HCEC 1CT (cell line): ENCODE results near the gene S100A13.
"Not testable (repeated sequence)": the region's sequence is repeated elsewhere in the genome, so short reads cannot be mapped to it uniquely, and the experiment has no call there.

ENCODE experiments used
- DNase-seq: peaks from one replicate; pipeline ENCODE4 v3.0.0-alpha.2; 2017

S100A13 gene

DNA sequence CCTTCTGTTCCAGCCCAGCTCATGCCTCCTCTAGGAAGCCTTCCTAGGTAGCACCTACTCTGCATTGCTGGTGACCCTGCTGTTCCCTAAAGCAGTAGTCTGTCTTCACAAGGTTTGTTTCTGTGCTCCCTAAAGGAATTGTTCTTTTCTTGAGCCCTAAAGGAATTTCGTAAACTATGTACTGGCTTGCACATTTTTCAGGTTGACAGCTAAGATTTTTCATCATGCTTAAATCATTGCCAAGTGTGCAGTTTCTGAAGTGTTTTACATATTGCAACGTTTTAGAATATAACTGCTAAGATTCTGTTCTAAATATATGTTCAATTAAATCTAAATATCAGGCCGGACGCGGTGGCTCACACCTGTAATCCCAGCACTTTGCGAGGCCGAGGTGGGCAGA lies 27.5 kb downstream of the S100A13 start:
- DNase-seq, result peak; percentile 31

DNA sequence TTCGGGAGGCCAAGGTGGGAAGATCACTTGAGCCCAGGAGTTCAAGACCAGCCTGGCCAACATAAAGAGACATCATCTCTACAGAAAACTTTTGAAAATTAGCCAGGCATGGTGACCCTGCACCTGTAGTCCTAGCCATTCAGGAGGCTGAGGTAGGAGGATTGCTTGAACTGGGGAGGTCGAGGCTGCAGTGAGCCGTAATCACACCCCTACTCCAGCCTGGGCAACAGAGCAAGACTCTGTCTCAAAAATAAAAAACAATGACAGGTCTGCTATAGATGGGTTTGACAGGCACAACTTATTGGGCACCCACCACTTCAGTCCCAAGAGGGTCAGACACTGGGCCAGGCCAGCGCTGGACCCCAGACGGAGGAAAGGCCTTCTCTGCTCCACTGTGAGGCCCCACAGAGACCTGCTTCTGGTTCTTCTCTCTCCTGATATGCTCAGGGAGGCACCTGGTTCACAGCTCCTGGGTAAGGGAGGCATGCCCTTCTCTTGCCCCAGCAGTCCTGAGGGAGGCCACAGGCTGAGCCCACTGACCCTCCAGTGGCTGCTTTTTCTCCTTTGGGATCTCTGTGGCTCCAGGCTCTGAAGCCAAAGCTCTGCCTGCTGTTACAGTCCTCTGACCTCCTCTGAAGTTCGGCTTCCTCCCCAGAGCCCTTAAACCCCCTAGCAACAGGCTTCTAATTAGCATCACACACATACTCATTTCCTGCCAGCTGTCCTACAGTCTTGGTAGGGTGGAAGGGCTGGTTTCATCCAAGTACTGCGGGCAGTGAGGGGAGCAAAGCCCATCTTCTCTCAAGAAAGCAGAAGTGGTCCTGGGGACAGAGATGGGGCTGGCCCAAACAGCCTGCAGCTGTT lies 28.8 kb downstream of the S100A13 start:
- peak; percentile 88 for DNase-seq

DNA sequence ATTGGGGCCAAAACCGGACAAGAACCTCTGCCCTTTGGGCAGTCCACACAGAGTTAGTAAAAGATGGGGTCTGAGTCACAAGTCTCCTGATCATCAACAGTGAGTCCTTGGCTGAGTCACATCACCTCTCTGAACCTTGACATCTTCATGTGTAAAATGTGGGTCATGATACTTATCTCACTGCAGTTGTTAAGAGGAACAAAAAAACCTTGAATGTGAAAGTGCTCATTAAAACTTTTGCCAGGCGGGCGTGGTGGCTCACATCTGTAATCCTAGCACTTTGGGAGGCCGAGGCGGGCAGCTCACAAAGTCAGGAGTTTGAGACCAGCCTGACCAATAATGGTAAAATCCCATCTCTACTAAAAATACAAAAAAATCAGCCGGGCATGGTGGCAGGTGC lies 30.1 kb downstream of the S100A13 start:
- peak; percentile 96 for DNase-seq

DNA sequence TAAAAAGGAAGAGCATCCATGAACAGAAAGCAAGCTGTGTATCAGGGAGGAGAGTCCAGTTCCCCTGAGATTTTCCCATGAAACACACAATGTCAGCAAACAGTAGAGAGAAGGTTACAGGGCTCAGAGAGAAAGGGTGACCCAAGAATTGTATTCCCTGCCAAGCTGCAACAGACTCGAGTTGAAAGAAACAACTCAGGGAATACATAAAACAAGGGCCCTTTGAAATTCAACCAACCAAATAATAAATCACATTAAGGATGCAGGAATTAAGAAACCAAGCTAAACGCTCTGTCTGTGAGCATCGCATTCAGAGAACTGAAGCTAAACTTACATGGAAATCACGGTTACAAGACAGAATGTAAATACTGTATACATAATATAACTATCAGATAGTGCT lies 34.6 kb downstream of the S100A13 start:
- DNase-seq, result no peak

DNA sequence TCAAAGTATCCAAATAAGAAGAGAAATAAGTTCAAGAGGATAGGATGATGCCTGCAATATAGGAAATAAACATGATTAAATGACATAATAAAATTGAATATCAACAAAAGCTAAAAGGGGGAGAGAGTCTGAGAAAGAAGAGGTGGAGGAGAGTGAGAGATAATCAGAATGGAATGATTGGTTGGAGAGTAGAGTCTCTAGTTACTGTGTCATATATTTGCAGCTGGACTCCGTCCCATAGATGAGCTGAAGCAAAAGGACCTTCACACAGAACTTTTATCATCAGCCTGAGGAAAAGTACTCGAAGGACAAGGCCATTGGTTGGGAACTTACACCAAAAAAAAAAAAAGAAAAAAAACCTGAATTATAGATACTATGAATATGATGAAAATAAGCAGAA lies 38.8 kb downstream of the S100A13 start:
- DNase-seq, result no peak

DNA sequence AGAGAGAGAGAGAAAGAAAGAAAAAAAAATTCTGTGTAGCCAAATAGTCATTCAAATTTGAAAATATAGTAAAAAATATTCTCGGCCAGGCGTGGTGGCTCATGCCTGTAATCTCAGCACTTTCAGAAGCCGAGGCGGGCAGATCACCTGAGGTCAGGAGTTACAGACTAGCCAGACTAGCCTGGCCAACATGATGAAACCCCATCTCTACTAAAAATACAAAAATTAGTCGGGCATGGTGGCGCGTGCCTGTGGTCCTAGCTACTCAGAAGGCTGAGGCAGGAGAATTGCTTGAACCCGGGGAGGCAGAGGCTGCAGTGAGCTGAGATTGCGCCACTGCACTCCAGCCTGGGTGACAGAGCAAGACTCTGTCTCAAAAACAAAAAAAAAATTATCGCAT lies 39.3 kb downstream of the S100A13 start:
- DNase-seq, result not testable (repeated sequence)

DNA sequence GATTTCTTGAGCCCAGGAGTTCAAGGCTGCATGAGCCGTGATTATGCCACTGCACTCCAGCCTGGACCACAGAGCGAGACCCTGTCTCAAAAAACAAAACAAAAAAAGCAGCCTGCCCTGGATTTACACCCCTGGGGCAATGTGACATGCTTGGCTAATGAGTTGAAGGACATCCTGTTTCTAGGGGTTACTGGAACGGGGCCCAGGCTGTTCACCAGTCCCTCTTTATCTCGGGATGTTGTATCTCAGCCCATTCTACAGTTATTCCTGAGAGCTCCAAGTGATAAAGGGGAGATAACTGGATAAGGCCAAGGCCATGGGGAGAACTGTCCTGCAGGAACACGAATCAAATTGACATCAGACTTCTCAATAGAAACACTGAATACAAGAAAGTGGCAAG lies 40.0 kb downstream of the S100A13 start:
- DNase-seq, result no peak

DNA sequence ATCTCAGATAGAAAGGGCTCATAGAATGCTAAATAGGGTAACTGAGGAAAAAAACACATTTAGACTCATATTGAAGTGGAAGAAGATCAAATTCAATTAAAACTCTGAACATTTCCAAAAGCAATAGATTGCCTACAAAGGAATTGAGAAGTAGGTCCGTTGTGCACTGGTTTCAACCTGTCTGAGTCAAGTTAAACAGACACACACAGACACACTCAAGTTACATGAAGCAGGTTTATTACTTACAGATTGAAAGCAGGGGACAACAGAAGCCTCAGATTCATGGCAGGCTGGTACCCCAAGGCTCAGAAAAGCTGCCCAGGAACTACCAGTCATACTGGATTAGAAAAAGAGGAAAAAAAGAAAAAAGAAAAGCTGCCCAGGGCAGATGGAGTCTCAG lies 41.0 kb downstream of the S100A13 start:
- no peak for DNase-seq

DNA sequence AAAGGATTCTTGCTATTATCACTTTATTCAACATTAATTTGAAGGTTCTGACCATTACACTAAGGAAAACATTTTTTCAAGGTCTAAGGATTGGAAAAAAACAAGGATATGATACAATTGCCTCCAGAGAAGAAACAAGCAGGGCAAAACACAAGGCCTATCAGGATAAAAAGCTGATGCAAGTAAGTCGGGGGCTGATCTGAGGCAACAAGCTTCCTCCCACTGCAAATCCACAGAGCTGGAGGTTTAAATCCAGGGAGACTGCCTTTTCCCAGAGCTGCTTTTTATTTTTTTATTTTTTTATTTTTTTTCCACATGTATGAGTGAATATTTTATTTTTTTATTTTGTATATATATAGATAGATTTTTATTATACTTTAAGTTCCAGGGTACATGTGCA lies 42.3 kb downstream of the S100A13 start:
- DNase-seq, result no peak

DNA sequence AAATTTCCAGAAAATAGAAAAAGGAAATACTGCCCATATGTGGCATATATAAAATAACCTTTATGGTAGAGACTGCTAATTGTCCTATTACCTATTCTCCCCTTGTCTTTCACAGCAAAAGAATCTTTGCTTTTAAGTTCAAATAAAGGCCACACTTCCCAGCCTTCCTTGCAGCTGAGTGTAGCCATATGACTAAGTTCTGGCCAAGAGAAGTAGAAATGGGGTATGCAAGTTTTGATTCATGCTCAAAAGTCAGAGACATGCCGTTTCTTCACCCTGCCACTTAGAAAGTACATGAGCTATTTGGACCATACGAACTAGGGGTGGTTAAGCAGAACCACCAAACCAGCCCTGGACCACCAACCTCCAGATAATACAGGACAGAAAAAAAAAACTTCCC lies 43.3 kb downstream of the S100A13 start:
- no peak for DNase-seq

DNA sequence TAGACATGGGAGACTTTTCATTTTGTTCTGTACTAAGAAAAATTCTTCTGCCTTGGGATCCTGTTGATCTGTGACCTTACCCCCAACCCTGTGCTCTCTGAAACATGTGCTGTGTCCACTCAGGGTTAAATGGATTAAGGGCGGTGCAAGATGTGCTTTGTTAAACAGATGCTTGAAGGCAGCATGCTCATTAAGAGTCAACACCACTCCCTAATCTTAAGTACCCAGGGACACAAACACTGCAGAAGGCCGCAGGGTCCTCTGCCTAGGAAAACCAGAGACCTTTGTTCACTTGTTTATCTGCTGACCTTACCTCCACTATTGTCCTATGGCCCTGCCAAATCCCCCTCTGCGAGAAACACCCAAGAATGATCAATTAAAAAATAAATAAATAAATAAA lies 43.8 kb downstream of the S100A13 start:
- DNase-seq, result not testable (repeated sequence)

DNA sequence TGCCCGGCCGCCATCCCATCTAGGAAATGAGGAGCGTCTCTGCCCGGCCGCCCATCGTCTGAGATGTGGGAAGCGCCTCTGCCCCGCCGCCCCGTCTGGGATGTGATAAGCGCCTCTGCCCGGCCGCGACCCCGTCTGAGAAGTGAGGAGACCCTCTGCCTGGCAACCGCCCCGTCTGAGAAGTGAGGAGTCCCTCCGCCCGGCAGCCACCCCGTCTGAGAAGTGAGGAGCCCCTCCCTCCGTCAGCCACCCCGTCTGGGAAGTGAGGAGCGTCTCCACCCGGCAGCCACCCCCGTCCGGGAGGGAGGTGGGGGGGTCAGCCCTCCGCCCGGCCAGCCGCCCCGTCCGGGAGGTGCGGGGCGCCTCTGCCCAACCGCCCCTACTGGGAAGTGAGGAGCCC lies 44.5 kb downstream of the S100A13 start:
- not testable (repeated sequence) for DNase-seq

DNA sequence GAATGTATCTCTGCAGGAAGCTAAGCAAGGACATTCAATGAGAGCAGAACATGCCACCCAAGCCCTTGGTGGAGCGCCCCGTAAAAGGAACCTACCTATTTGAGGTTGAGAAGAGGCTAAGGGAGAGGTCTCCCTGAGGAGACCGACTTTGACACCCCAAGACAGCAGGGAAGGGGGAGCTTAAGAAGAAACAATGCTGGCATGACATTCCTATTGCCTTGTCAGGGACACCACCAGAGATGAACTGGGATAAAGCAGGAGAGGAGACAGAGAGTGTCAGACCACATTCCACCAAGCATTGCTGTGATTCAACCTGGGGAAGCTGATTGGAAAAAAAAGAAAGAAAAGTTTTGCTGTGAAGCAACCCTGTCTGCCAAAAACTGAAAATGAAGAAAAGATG lies 48.4 kb downstream of the S100A13 start:
- no peak for DNase-seq

DNA sequence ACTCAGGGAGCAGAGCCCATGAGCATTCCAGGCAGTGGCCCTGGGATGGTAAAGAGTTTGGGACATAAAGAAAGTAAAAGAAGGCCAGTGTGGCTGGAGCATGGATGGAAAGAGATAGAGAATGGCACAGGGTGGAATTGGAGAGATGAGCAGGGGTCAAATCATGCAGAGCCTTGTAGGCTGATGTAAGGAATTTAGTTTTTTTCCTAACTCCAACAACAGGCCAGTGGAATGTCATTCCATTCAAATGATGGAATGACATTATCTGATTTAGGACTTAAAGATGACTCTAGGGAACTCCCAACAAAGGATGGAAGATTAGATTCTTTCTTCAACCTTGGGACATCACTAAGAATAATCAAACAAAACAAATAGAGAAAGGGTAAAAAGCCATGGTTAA lies 48.8 kb downstream of the S100A13 start:
- DNase-seq, result peak; percentile 30

DNA sequence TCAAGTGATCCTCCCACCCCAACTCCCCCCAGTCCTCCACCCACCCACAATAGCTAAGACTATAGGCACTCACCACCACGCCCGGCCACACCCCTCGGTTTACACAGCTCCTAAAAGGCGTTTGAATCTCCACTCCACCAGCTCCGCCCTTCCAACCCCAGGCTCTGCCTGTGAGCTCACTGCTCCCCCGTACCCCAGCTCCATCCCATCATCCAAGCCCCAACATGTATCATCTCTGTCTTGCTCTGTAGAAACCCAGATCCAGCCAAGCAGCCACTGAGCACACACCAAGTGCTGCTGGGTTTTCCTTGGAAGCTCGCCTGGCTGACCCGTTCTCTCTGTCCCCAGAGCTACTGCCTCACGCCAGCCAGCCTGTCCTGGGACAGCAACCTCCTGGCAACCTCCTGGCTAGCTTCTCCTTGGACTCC lies 49.7 kb downstream of the S100A13 start:
- DNase-seq, result no peak

DNA sequence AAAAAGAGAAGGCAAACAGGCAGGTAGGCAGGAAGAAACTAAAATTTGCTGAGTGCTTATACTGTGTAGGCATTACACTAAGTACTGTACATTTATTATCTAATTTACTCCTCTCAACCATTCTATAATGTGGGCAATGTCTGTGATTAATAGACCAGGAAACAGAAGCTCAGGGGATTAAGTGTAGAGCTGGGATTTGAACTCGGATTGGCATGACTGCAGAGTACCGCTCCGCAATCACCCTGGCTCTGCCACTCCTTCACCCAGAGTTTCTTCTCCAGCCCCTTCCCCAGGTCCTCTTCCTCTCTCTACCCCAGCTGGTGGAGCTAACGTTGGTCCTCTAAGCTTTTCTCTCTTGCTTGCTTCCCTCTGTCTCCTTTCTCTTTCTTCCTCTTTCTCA lies 50.2 kb downstream of the S100A13 start:
- no peak for DNase-seq

DNA sequence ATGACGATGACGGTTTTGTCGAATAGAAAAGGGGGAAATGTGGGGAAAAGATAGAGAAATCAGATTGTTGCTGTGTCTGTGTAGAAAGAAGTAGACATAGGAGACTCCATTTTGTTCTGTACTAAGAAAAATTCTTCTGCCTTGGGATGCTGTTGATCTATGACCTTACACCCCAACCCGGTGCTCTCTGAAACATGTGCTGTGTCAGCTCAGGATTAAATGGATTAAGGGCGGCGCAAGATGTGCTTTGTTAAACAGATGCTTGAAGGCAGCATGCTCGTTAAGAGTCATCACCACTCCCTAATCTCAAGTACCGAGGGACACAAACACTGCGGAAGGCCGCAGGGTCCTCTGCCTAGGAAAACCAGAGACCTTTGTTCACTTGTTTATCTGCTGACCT lies 51.8 kb downstream of the S100A13 start:
- not testable (repeated sequence) for DNase-seq

DNA sequence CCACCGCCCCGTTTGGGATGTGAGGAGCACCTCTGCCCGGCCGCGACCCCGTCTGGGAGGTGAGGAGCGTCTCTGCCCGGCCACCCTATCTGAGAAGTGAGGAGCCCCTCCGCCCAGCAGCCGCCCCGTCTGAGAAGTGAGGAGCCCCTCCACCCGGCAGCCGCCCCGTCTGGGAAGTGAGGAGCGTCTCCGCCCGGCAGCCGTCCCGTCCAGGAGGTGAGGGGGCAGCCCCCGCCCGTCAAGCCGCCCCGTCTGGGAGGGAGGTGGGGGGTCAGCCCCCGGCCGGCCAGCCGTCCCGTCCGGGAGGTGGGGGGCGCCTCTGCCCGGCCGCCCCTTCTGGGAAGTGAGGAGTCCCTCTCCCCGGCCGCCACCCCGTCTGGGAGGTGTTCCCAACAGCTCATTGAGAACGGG lies 52.2 kb downstream of the S100A13 start:
- DNase-seq, result not testable (repeated sequence)

DNA sequence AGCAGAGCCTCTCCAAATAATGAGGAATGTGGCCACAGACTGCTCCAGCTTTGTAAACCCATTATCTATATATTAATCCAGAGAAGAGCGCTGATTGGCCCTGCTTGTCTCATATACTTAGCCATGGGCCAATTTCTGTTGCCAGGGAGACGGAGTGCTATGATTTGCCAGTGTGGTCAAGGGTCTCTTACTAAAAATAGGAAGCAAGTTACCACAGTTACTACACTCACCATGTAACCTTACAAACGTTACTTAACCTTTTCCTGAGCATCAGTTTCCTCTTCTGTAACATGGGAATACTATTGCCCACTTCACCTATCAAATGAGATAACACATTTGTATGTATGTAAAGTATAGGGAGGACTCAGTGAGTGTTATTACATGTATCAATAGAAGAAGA lies 54.0 kb downstream of the S100A13 start:
- no peak for DNase-seq

DNA sequence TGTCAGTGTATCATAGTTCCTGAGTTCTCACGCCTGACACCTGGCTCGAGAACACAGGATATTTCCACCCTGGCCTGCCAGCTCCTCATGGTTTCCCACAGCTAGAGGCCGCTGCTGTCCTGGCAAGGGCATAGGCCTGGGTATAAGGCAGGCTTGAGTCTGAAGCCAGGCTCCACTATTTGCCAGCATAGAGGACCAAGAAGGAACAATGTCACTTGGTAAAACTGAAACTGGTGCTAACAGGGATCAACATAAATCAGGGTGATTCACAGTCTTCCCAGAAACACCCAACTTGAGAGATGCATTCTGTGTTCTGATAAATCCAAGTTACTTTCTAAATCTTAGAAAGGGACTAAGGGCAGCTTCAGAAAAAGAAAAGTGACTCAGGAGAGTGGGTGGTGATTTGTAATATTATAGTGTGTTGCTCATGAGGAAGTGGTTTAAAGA lies 54.7 kb downstream of the S100A13 start:
- peak; percentile 81 for DNase-seq

DNA sequence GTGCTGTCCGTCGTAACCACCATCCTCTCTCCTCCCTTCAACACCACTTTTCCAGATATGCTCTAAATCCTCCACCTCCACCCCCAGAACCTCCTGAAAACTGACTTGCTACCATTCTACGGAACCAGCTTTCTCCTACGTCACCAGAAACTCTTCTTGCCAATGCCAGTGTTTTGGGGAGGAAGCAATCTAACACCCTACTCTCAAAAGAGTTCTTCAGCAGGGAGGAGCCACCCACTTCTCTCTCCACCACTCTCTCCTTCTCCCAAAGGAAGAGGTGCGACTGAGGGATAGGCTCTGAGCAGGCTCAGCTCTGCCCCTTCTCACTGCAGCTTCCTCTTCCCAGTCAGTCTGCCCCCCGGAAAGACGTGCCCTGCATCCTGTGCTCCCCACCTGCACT lies 55.6 kb downstream of the S100A13 start:
- DNase-seq, result no peak

DNA sequence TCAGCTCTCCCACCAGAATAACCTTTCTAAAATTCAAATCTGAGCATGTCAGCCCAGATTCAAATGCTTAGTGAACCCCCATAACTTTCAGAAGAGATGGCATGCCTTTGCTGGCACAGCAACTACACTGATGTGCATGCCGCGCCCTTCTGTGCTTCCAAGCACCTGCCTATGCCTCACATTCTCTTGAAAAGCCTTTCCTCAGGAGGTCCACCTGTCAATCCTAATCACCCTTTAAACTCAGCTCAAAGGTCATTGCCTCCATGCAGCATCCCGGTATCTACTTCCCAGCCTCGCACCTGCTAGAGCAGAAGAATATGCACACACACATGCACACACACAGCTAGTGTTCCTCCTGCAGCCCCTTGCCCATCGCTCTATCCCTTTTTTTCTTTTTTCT lies 56.4 kb downstream of the S100A13 start:
- no peak for DNase-seq

DNA sequence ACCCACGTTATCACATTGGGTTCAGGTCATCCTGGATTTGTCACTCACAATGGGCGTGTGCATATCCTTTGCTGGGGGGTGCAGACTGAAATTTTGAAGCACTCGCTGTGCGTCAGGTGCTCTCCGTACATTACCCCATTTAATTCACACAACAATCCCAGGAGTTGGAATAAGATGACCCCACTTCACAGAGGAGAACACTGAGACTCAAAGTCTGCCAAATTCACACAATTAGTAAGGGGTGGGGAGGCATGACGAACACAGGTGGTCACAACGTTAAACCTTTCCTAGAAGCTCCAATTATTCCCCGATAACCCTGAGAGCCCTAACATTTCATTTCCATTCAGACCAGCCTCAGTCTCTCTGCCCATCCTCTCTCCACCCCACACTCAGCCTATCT lies 57.8 kb downstream of the S100A13 start:
- no peak for DNase-seq
